ENCODE data around the gene PVALEF. TPM values are rescaled to one million over a fixed set of nuclear protein-coding genes. Genes with fewer than 3 reads are reported as not detected.

PVALEF gene
- total RNA-seq, 1 donor from 2014 or later, result not detected

DNA sequence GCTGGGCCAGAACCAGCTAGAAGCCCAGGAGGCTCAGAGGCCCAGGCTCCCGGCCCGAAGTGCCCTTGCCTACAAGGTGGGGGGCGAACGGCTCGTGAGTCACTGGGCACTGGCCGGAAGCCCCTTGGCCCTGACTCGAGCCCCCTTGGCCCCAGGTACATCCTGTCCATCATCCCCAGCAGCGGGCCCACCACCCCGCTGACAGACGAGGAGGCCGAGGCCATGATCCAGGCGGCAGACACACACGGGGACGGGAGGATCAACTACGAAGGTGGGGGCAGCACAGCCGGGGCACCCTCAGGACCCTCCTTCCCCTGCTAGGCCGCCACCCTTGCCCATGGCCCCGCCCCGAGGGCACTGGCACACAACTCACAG, 16.5 kb downstream of the PVALEF start:
- DNase-seq (ENCODE audit: low read depth in 2 of 2), result no peak

DNA sequence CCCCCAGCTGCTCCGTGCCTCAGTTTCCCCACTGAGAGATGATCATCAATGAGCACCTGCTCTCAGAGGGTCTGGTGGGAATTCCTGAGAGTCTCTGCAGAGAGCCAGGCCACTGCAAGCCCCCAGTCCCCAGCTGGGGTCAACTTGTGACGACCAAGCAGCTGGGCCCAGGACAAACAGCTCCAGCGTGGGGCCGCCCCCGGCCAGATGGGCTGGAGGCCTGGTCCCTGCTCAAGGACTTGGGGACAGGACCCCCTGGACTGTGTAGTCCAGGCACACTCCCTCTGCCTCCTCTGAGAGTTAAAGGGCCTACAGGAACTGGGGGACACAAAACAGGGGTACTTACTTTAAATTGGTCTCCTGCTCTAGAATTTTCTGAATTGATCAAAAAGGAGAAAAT, 17.3 kb downstream of the PVALEF start:
- no peak for DNase-seq (ENCODE audit: low read depth in 2 of 2)

DNA sequence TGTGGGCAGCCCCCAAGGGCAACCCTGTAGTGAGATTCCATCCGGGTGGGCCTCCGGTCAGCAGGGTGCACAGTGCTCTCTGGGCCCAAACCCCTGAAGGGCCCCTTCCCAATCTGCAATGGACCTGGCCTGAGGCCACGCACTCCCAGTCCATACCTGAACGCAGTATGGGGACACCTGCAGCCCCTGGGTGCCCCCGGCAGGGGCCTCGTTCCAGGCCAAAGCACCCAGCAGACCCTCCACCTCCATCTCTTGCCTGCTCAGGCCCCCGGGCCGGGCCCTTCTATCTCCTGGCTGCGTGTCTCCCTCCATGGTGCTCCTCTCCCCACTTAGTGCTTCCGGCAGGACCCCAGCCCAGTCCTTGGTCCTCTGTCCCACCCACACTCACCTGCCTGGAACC, 18.0 kb downstream of the PVALEF start:
- DNase-seq (ENCODE audit: low read depth in 2 of 2), result no peak

GRCh38 chr17:81183807-81184206, 18.5 kb downstream of the PVALEF start:
- no peak for DNase-seq (ENCODE audit: low read depth in 2 of 2)

DNA sequence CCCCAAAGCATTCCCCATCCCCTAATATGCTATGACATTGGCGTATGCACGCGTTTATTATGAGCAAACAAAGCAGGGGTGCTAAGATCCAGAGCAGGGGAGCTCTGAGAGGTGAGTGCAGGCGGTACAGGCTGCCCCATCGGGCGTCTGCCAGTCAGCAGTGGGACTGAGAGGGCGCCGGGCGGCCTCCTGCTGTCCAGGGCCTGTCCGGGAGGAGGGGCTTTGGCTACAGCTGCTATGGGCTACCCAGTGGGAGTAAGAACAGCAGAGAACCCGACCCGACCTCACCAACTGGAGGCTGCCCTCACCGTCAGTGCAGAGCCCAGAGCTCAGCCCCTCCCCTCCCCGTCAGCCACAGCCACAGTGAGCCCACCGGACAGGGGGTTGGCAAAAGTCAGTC, 19.2 kb downstream of the PVALEF start:
- no peak for DNase-seq (ENCODE audit: low read depth in 2 of 2)

DNA sequence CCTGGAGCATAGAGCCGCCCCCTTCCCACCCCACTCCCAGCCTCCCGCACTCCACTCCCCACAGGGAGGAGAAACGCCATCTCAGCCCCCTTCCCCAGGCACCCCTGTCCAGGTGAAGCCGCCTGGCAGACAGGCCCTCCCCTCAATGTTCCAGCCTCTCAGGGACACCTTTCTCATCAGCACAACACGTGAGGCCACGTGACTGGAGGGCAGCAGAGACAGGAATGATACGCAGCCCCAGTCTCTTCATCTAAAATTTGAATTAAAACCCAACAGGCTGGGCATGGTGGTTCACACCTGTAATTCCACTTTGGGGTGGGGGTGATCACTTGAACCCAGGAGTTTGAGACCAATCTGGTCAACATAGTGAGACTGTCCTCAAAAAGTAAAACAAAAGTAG, 20.9 kb downstream of the PVALEF start:
- no peak for DNase-seq (ENCODE audit: low read depth in 2 of 2)

DNA sequence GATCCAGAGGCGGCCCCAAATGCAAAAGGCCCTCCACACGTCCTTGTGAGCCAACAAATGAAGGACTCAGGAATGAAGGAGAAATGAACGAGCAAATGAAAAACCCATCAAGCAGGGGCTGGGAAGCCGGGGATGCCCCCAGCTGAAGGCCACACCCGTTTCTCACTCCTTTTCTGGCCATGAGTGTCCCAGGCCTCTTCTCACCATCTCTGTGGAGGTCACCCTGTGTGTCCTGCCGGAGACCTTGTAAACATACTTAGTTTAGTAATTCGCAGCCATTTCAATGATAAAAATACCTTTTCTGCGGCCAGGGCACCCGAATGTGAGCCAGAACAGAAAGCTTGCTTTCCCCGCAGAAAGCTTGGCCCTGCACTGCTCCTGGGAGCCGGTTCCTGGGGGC, 21.8 kb downstream of the PVALEF start:
- DNase-seq (ENCODE audit: low read depth in 2 of 2), result no peak

GRCh38 chr17:81187586-81188490, 22.5 kb downstream of the PVALEF start:
- DNase-seq (ENCODE audit: low read depth in 2 of 2), result no peak

DNA sequence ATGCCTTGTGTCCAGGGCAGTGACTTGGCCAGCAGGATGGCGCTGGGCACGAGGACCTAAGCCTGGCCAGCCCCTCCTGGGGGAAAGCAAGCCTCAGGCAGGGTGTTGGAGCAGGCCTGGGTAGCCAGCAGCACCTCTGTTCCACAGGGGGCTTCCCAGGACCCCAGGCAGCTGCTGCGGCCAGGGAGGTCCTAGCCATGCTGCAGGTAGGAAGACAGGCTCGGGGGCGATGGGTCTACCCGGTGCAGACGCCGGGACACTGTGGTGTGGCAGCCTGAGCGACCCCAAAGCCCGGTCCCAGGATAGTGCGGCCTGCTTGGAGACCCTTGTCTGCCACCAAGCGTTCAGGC, 23.2 kb downstream of the PVALEF start:
- no peak for DNase-seq (ENCODE audit: low read depth in 2 of 2)

- no peak for DNase-seq (ENCODE audit: low read depth in 2 of 2)
Measured at GRCh38 chr17:81189016-81189415, 23.7 kb downstream of the PVALEF start.

GRCh38 chr17:81189670-81190530, 24.6 kb downstream of the PVALEF start:
- DNase-seq (ENCODE audit: low read depth in 2 of 2), result peak in 1 of 2 donors; percentile 43

DNA sequence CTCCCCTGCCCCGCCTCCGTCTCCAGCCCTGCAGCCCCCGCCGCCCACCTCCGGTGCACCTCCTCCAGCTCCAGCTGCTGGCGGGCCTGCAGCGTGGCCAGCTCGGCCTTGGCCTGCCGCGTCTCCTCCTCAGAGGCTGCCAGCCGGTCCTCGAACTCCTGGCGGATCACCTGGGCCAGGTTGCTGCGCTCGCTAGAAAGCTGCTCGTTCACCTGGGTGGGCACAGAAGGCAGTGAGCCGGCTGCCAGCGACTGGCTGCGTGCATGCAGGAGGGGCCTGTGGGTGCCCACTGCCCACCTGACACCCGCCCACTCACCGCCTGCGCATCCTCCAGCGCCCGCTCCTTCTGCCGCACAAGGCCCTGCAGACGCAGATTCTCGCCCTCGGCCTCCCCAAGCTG, 25.3 kb downstream of the PVALEF start:
- no peak for DNase-seq (ENCODE audit: low read depth in 2 of 2)

- DNase-seq (ENCODE audit: low read depth in 2 of 2), result no peak
Measured at GRCh38 chr17:81191116-81191515, 25.8 kb downstream of the PVALEF start.

DNA sequence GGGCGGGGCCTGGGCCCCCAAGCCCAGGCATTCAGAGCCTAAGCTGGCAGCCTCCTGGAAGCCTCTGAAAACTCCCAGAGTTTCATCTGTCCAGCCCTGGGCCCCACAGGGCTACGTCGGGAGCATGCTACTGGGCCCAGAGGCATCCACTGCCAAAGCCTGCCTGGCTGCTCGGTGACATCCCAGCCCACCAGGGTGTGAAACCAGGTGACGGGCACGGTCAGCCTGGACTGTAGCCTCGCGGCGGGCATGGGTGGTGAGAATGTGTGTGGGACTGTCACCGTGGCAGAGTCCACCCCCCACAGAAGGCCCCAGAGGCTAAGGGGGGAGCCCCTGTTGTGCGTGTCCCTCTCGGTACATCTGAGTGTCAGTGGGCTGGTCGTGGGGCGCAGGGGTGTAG, 26.3 kb downstream of the PVALEF start:
- no peak for DNase-seq (ENCODE audit: low read depth in 2 of 2)

DNA sequence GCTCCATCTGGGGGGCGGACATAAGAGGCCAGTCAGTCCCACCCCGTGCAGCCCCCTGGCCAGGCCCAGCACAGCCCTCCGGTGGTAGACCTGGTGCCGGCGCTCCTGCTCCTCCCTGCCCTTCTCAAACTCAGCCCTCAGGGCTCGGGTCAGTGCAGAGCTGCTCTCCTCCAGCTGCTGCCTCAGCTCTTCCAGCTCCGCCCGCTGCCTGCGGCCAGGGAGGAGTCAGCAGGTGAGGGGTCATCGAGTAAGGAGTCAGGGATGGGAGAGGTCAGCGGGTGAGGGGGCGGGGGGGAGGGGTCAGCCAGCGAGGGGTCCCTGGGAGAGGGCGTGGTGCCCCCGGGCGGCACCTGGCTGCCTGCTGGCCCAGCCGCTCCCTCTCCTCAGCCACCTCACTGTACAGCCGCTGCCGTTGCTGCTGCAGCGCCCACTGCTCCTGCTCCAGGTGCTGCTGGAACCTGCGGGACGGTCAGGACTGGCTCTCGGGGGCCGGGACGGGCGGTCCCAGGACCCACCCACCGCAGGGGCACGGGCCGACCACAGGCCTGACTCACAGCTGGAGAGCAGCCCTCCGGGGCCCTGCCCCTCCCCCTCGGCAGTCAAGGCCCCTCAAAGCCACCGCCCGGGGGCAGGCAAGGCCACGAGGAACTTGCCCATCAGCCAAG, 27.2 kb downstream of the PVALEF start:
- DNase-seq (ENCODE audit: low read depth in 2 of 2), result no peak

GRCh38 chr17:81193051-81193410, 27.7 kb downstream of the PVALEF start:
- DNase-seq (ENCODE audit: low read depth in 2 of 2), result no peak

DNA sequence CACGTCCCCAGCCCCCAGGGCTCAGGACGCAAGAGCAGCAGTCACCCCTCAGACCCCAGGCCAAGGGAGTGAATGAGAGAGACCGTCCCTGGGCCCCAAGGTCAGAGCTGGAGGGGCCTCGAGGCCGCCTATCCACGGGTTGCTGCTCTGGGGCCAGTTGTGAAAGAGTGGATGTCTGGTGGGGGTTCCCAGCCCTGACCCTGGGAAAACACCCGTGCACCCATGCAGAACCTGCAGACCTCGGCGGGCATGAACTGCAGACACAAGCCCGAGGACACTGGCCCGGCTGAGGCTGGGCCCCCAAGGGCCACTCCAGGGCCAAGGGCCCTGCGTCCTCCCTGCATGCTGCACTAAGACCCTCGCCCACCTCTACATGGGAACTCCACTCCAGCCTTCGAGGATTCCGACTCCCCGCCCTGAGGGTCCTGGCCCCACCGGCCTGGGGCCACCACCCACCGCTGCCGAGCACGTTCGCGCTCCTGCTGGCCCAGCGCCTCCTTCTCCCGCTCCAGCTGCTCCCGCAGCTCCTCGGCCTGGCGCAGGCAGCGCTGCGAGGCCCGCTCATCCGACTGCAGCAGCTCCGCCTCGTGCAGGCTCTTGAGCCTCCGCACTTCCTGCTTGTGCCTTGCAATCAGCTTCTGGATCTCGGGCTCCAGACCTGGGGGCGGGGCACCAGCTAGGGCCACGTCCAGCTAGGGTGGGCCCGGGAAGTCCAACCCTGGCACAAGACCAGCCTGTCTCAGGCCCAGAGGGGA, 28.3 kb downstream of the PVALEF start:
- no peak for DNase-seq (ENCODE audit: low read depth in 2 of 2)

DNA sequence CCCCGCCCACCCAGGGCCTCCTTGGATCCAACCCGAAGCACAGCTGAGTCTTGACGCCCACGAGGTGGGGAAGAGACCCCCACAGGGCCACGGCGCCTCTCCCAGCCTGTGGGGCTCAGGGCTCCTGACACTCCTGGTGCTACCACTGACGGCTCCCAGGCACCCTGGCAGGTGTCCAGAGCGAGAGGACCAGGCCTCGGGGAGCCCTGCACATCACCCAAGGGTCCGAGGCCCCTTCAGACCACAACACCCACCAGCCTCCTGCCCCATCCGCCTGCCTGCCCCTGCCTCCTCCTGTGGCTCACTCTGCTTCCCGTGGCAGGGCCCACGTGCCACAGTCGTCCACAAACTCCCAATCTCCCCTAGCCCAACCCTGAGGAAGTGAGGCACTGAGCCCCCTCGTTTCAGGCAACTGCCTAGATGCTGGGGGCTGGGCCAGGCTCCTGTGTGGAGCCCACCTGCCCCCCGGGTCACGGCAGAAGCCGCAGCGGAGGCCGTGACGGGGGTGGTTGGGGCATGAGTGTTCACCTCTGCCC, 29.0 kb downstream of the PVALEF start:
- DNase-seq (ENCODE audit: low read depth in 2 of 2), result no peak

DNA sequence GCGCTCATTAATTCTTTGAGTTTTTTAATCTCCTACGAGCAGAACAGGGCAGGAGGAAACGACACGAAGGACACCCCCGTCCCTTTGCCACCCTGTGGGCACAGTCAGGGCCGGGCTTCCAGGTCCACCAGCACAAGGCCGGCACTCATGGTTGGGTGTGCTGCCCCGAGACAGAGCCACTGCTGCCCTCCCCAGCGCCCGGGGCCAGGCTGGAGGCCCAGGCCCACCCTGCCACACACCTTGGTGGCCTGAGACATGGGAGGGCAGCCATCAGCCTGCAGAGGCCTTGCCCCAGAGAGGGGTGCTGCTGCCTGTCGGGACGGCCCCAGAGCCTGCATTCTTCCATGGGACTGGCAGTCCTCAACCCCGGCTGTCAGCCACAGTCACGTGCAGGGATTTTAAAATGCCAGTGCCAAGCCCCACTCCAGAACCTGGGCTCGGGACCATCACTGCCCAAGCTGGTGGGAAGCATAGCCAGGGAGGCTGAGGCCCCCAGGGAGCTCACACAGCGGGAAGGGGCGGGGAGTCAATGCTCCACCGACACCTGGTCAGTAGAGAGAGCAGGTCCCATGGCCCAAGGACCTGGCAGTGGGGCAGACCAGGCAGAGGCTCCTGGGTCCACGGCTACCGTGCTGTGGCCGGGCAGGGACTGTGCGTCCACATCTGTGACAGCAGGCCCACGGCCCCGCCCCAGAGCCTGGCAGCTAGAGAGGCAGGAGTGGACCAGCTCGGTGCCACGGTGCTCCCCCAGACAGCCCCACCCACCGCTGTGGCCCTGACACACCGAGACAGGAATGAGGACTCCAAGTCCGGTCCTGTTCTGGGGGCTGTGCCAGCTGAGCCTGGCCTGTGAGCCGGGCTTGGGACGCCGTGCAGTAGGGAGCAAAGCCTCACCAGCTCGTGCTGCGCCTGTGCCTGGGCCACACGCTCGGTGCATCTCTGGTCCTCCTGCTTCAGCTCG, 29.9 kb downstream of the PVALEF start:
- no peak for DNase-seq (ENCODE audit: low read depth in 2 of 2)

- DNase-seq (ENCODE audit: low read depth in 2 of 2), result no peak
Measured at GRCh38 chr17:81195941-81196495, 30.7 kb downstream of the PVALEF start.
